NCI-H82 (cell line): ENCODE results near the gene SGK1.
A peak's percentile ranks its signal among the peaks of the same experiment; 100 is the strongest.

Source experiments
- DNase-seq: peaks from one replicate; lab custom pipeline; 2025; lab: John Stamatoyannopoulos, UW

Gene SGK1

DNA sequence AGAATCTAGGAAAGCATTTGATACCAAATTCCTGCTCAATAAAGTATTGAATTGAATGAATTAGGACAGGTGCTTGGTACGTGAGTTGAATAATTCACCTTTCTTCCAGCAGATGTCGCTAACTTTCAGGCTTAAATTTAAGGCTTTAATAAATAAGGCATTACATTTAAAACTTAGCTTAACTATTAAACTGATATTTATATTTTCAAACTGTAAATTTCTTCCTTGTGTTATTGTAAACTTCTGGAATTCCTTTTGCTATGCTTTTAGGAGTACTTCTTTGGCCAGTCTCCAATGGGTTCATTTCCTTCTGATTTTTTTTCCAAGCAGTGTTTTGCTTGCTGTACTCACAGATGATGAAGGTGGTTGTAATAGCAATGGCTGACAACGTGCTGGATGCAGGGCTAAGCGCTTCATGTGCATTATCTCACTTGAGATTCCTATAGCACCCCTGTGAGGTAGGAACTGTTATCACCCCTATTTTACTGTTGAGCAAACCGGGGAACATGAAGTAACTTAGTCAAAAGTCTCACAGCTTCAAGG is 194.2 kb downstream of the SGK1 start:
- peak; percentile 88 for DNase-seq

DNA sequence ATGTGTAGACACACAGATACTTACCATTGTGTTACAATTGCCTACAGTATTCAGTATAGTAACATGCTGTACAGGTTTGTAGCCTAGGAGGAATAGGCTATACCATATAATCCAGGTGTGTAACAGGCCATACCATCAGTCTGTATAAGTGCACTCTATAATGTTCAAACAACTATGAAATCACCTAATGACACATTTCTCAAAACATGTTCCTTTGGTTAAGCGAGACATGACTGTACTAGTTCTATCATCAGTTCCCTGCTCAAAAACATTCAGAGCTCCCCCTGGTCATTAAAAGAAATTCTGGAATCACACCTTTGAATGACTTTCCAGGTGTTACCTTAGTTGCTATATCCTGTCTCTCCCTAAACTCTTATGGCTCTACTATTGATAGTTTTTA is 195.1 kb downstream of the SGK1 start:
- no peak for DNase-seq

DNA sequence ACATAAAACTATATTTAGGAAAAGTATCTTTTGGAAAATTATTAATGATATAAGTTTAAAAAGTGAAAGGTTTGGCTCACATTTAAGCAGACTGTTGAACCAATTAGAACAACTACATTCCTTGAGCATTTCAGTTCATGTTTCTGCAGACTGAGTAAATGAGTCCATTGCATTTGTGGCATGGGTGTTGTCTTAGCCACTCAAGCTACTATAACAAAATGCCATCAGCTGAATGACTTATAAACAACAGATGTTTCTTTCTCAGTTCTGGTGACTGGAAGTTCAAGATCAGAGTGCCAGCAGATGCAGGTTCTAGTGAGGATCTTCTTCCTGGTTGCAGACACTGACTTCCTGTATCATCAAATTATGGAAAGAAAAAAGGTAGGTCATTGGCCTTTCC is 198.4 kb downstream of the SGK1 start:
- DNase-seq: no peak
